WTC11 (cell line): ENCODE data around the gene C2CD2. TPM values are rescaled to one million over a fixed set of nuclear protein-coding genes. Genes with fewer than 3 reads are reported as not detected.

Source experiments
- ATAC-seq: fragments of 200-7000 bp; cut with Tn5 transposase; 2 replicates; pipeline ENCODE4 v1.10.0; 2021; ENCODE audit warnings: mild to moderate bottlenecking, moderate library complexity
- CTCF ChIA-PET: fragments of 300-600 bp; sonication (Branson Sonifier 250); formaldehyde crosslinking; loops from one replicate; lab custom pipeline; 2021; ENCODE audit warnings: antibody characterized with exemption; lab: Charles Lee
- POLR2A ChIA-PET: fragments of 350-600 bp; sonication (Branson Sonifier 250); formaldehyde crosslinking; loops from one replicate; lab custom pipeline; 2021; ENCODE audit warnings: antibody characterized with exemption; lab: Charles Lee
- DNase-seq: peaks from one replicate; pipeline ENCODE4 v3.0.0; 2021; ENCODE audit warnings: low spot score
- H3K27ac Mint-ChIP-seq: 2 replicates; pipeline ENCODE4 v1.8.0; 2021; ENCODE audit warnings: mixed read lengths
- H3K27me3 Mint-ChIP-seq: 2 replicates; pipeline ENCODE4 v1.8.0; 2021; ENCODE audit warnings: low read depth, mild to moderate bottlenecking, moderate library complexity, mixed read lengths
- H3K36me3 Mint-ChIP-seq: 2 replicates; pipeline ENCODE4 v1.8.0; 2021; ENCODE audit warnings: mixed read lengths
- H3K4me1 Mint-ChIP-seq: 2 replicates; pipeline ENCODE4 v1.8.0; 2022; ENCODE audit warnings: mixed read lengths
- H3K4me3 Mint-ChIP-seq: 2 replicates; pipeline ENCODE4 v1.8.0; 2021; ENCODE audit warnings: mild to moderate bottlenecking, moderate library complexity, mixed read lengths
- H3K9me3 Mint-ChIP-seq: 2 replicates; pipeline ENCODE4 v1.8.0; 2021; ENCODE audit warnings: mixed read lengths
- CREB1 ChIP-seq: sonication (generic); formaldehyde crosslinking; IDR thresholded peaks from 2 replicates; pipeline ENCODE4 v1.8.0; 2023; ENCODE audit warnings: mild to moderate bottlenecking, missing genetic modification reagents
- FOXP1 ChIP-seq: sonication (generic); formaldehyde crosslinking; IDR thresholded peaks from 2 replicates; pipeline ENCODE4 v1.8.0; 2022; ENCODE audit warnings: missing genetic modification reagents, mild to moderate bottlenecking, moderate library complexity, borderline replicate concordance
- GABPB1 ChIP-seq: sonication (generic); formaldehyde crosslinking; IDR thresholded peaks from 2 replicates; pipeline ENCODE4 v1.8.1; 2023; ENCODE audit warnings: mild to moderate bottlenecking, missing genetic modification reagents
- GTF2I ChIP-seq: fragments of 250-450 bp; sonication (Bioruptor Pico); conservative IDR thresholded peaks from 2 replicates; pipeline ENCODE4 v1.4.0; 2021; ENCODE audit warnings: mild to moderate bottlenecking
- NR3C1 ChIP-seq: sonication (generic); formaldehyde crosslinking; conservative IDR thresholded peaks from 2 replicates; pipeline ENCODE4 v1.8.1; 2023; ENCODE audit warnings: low read depth, mild to moderate bottlenecking, missing genetic modification reagents
- SMAD3 ChIP-seq: sonication (generic); formaldehyde crosslinking; IDR thresholded peaks from 2 replicates; pipeline ENCODE4 v1.8.0; 2022; ENCODE audit warnings: missing genetic modification reagents, mild to moderate bottlenecking, borderline replicate concordance
- SMAD4 ChIP-seq: sonication (generic); formaldehyde crosslinking; IDR thresholded peaks from 2 replicates; pipeline ENCODE4 v1.8.0; 2022; ENCODE audit warnings: mild to moderate bottlenecking, missing genetic modification reagents
- SP1 ChIP-seq: sonication (generic); formaldehyde crosslinking; conservative IDR thresholded peaks from 2 replicates; pipeline ENCODE4 v1.8.1; 2022; ENCODE audit warnings: missing genetic modification reagents
- ZNF121 ChIP-seq: sonication (generic); formaldehyde crosslinking; IDR thresholded peaks from 2 replicates; pipeline ENCODE4 v1.8.0; 2023; ENCODE audit warnings: missing genetic modification reagents
- ZNF423 ChIP-seq: fragments of 250-450 bp; sonication (Bioruptor Pico); IDR thresholded peaks from 2 replicates; pipeline ENCODE4 v2.1.2; 2022; ENCODE audit warnings: mild to moderate bottlenecking, moderate library complexity
- total RNA-seq: library from RNA; stranded (reverse); gene quantifications from 3 replicates; pipeline ENCODE4 v1.2.3, GENCODE V29; 2021
- TF ChIP-seq, protein P1 (sequence below): sonication (generic); formaldehyde crosslinking; conservative IDR thresholded peaks from 2 replicates; pipeline ENCODE4 v1.8.1; 2022; ENCODE audit warnings: mild to moderate bottlenecking, missing genetic modification reagents
- TF ChIP-seq, protein P2 (sequence below): fragments of 250-450 bp; sonication (Bioruptor Pico); IDR thresholded peaks from 2 replicates; pipeline ENCODE4 v2.1.2; 2022; ENCODE audit warnings: mild to moderate bottlenecking, moderate library complexity
- TF ChIP-seq, protein P3 (sequence below): fragments of 250-450 bp; sonication (Bioruptor Pico); IDR thresholded peaks from 2 replicates; pipeline ENCODE4 v1.9.0; 2021; ENCODE audit warnings: mild to moderate bottlenecking
- TF ChIP-seq, protein P4 (sequence below): sonication (generic); formaldehyde crosslinking; IDR thresholded peaks from 2 replicates; pipeline ENCODE4 v1.8.0; 2022; ENCODE audit warnings: missing genetic modification reagents
- TF ChIP-seq, protein P5 (sequence below): fragments of 250-450 bp; sonication (Bioruptor Pico); IDR thresholded peaks from 2 replicates; pipeline ENCODE4 v1.9.0; 2021; ENCODE audit warnings: moderate library complexity, mild to moderate bottlenecking, inconsistent platforms, borderline replicate concordance
- TF ChIP-seq, protein P6 (sequence below): sonication (generic); formaldehyde crosslinking; IDR thresholded peaks from 2 replicates; pipeline ENCODE4 v1.8.0; 2022; ENCODE audit warnings: mild to moderate bottlenecking, missing genetic modification reagents
- TF ChIP-seq, protein P7 (sequence below): sonication (generic); formaldehyde crosslinking; IDR thresholded peaks from 2 replicates; pipeline ENCODE4 v1.8.0; 2022; ENCODE audit warnings: mild to moderate bottlenecking, missing genetic modification reagents
- TF ChIP-seq, protein P8 (sequence below): sonication (generic); formaldehyde crosslinking; IDR thresholded peaks from 2 replicates; pipeline ENCODE4 v1.8.0; 2023; ENCODE audit warnings: missing genetic modification reagents, mild to moderate bottlenecking, borderline replicate concordance

C2CD2 gene
- total RNA-seq, 1 experiment from 2014 or later, result 11.2 TPM

DNA sequence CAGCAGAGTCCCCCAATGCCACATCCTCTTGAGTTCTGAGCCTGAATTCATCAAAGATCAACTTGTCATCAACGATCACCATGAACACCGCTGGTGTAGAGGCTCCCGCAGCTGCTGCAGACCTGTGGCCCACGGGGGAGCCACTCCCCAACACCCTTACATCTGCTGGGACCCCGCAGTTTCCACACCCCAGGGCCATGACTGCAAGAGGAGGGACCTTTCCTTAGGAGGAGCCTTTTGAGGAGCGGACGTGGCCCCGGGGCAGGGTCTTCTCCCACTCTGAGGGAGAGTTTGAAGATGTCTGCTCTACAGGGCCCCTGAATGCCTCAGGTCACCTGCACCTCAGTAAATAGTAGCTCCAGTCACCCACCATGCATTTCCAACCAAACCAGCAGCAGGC lies 77.4 kb downstream of the C2CD2 start (continued):
- TF ChIP-seq, protein P1, sequence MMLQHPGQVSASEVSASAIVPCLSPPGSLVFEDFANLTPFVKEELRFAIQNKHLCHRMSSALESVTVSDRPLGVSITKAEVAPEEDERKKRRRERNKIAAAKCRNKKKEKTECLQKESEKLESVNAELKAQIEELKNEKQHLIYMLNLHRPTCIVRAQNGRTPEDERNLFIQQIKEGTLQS, result no peak
- TF ChIP-seq SP1 (CRISPR knock-in tag), result no peak
- TF ChIP-seq, all 79 proteins: peak for 0

DNA sequence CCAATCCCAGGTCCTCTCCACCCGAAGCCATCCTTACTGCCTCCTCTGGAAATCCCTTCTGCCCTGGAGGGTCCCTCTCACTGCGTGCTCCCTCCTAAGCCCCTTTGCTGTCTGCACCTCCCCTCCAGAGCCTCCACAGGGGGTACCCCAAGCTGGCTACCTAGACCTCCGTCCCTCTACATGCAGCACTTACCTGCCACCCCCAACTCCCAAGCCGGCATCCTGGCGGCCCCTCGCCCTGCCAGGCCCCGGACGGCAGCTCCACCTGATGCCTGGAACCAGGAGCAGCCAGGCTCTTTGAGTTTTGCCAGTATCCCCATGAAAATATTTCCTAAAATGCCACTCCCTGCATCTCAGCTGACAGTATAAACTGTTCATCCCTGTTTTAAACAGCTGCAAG lies 78.7 kb downstream of the C2CD2 start:
- H3K27me3 Mint-ChIP-seq, result no peaks in the 10 kb centered on the region
- no peaks in the 10 kb centered on the region for H3K36me3 Mint-ChIP-seq
- no peak for TF ChIP-seq SMAD3 (CRISPR knock-in tag)
- no peak for TF ChIP-seq FOXP1
- TF ChIP-seq, protein P2, sequence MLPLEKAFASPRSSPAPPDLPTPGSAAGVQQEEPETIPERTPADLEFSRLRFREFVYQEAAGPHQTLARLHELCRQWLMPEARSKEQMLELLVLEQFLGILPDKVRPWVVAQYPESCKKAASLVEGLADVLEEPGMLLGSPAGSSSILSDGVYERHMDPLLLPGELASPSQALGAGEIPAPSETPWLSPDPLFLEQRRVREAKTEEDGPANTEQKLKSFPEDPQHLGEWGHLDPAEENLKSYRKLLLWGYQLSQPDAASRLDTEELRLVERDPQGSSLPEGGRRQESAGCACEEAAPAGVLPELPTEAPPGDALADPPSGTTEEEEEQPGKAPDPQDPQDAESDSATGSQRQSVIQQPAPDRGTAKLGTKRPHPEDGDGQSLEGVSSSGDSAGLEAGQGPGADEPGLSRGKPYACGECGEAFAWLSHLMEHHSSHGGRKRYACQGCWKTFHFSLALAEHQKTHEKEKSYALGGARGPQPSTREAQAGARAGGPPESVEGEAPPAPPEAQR (CRISPR knock-in tag), result no peak
- no peak for TF ChIP-seq ZNF423 (CRISPR knock-in tag)
- TF ChIP-seq, protein P3, sequence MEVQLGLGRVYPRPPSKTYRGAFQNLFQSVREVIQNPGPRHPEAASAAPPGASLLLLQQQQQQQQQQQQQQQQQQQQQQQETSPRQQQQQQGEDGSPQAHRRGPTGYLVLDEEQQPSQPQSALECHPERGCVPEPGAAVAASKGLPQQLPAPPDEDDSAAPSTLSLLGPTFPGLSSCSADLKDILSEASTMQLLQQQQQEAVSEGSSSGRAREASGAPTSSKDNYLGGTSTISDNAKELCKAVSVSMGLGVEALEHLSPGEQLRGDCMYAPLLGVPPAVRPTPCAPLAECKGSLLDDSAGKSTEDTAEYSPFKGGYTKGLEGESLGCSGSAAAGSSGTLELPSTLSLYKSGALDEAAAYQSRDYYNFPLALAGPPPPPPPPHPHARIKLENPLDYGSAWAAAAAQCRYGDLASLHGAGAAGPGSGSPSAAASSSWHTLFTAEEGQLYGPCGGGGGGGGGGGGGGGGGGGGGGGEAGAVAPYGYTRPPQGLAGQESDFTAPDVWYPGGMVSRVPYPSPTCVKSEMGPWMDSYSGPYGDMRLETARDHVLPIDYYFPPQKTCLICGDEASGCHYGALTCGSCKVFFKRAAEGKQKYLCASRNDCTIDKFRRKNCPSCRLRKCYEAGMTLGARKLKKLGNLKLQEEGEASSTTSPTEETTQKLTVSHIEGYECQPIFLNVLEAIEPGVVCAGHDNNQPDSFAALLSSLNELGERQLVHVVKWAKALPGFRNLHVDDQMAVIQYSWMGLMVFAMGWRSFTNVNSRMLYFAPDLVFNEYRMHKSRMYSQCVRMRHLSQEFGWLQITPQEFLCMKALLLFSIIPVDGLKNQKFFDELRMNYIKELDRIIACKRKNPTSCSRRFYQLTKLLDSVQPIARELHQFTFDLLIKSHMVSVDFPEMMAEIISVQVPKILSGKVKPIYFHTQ (CRISPR knock-in tag), result no peak
- no peak for TF ChIP-seq GTF2I (CRISPR knock-in tag)
- TF ChIP-seq, protein P4, sequence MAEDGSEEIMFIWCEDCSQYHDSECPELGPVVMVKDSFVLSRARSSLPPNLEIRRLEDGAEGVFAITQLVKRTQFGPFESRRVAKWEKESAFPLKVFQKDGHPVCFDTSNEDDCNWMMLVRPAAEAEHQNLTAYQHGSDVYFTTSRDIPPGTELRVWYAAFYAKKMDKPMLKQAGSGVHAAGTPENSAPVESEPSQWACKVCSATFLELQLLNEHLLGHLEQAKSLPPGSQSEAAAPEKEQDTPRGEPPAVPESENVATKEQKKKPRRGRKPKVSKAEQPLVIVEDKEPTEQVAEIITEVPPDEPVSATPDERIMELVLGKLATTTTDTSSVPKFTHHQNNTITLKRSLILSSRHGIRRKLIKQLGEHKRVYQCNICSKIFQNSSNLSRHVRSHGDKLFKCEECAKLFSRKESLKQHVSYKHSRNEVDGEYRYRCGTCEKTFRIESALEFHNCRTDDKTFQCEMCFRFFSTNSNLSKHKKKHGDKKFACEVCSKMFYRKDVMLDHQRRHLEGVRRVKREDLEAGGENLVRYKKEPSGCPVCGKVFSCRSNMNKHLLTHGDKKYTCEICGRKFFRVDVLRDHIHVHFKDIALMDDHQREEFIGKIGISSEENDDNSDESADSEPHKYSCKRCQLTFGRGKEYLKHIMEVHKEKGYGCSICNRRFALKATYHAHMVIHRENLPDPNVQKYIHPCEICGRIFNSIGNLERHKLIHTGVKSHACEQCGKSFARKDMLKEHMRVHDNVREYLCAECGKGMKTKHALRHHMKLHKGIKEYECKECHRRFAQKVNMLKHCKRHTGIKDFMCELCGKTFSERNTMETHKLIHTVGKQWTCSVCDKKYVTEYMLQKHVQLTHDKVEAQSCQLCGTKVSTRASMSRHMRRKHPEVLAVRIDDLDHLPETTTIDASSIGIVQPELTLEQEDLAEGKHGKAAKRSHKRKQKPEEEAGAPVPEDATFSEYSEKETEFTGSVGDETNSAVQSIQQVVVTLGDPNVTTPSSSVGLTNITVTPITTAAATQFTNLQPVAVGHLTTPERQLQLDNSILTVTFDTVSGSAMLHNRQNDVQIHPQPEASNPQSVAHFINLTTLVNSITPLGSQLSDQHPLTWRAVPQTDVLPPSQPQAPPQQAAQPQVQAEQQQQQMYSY, result no peak
- TF ChIP-seq NR3C1 (CRISPR knock-in tag), result no peak
- TF ChIP-seq GABPB1 (CRISPR knock-in tag), result no peak
- TF ChIP-seq SMAD4 (CRISPR knock-in tag), result no peak
- TF ChIP-seq ZNF121, result no peak
- TF ChIP-seq, protein P5, sequence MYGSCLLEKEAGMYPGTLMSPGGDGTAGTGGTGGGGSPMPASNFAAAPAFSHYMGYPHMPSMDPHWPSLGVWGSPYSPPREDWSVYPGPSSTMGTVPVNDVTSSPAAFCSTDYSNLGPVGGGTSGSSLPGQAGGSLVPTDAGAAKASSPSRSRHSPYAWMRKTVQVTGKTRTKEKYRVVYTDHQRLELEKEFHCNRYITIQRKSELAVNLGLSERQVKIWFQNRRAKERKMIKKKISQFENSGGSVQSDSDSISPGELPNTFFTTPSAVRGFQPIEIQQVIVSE (CRISPR knock-in tag), result no peak
- TF ChIP-seq CREB1 (CRISPR knock-in tag), result no peak
- TF ChIP-seq, all 79 proteins: peak for 0
- Mint-ChIP-seq H3K4me3 (no peak overlapping the region), H3K9me3 (no peaks in the 10 kb centered on the region), H3K4me1 (peaks cover 16% of the 10 kb centered on the region), H3K27ac (no peak overlapping the region)
- POLR2A ChIA-PET, result no interaction called here
- no peak for ATAC-seq
- DNase-seq, result no peak
- CTCF ChIA-PET, result interaction anchor here (0.8 kb wide), 1 partner anchor 262 kb away, joined by 3 read pairs; no protein-coding TSS in a partner anchor

DNA sequence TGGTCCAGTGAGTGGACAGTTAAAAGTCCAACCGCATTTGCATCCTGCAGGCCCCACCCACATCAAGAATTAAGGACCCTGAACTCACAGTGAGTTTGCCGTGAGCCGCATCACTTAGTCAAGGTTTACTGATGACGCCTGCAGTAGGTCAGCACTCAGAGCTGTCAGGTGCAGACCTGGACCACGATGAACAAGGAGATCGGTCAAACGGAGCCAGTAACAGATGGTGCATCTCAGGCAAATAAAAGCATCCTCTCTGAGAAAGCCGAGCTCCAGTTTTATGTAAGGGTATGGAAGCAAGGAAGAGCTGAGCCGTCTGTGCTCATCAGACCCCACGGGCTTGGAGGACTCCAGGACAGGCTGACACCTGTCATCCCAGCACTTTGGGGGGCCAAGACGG lies 79.2 kb downstream of the C2CD2 start:
- H3K4me1 Mint-ChIP-seq, result peaks cover 16% of the 10 kb centered on the region
- no peak overlapping the region for H3K4me3 Mint-ChIP-seq
- H3K27ac Mint-ChIP-seq, result no peak overlapping the region
- ATAC-seq (no peak), DNase-seq (no peak)
- no peaks in the 10 kb centered on the region for H3K27me3 Mint-ChIP-seq
- POLR2A ChIA-PET, result no interaction called here
- no peaks in the 10 kb centered on the region for H3K36me3 Mint-ChIP-seq
- H3K9me3 Mint-ChIP-seq, result no peaks in the 10 kb centered on the region
- CTCF ChIA-PET, result no interaction called here
- TF ChIP-seq, protein P6, sequence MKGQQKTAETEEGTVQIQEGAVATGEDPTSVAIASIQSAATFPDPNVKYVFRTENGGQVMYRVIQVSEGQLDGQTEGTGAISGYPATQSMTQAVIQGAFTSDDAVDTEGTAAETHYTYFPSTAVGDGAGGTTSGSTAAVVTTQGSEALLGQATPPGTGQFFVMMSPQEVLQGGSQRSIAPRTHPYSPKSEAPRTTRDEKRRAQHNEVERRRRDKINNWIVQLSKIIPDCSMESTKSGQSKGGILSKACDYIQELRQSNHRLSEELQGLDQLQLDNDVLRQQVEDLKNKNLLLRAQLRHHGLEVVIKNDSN (CRISPR knock-in tag), result no peak
- TF ChIP-seq, protein P7, sequence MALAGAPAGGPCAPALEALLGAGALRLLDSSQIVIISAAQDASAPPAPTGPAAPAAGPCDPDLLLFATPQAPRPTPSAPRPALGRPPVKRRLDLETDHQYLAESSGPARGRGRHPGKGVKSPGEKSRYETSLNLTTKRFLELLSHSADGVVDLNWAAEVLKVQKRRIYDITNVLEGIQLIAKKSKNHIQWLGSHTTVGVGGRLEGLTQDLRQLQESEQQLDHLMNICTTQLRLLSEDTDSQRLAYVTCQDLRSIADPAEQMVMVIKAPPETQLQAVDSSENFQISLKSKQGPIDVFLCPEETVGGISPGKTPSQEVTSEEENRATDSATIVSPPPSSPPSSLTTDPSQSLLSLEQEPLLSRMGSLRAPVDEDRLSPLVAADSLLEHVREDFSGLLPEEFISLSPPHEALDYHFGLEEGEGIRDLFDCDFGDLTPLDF, result no peak
- TF ChIP-seq, protein P8, sequence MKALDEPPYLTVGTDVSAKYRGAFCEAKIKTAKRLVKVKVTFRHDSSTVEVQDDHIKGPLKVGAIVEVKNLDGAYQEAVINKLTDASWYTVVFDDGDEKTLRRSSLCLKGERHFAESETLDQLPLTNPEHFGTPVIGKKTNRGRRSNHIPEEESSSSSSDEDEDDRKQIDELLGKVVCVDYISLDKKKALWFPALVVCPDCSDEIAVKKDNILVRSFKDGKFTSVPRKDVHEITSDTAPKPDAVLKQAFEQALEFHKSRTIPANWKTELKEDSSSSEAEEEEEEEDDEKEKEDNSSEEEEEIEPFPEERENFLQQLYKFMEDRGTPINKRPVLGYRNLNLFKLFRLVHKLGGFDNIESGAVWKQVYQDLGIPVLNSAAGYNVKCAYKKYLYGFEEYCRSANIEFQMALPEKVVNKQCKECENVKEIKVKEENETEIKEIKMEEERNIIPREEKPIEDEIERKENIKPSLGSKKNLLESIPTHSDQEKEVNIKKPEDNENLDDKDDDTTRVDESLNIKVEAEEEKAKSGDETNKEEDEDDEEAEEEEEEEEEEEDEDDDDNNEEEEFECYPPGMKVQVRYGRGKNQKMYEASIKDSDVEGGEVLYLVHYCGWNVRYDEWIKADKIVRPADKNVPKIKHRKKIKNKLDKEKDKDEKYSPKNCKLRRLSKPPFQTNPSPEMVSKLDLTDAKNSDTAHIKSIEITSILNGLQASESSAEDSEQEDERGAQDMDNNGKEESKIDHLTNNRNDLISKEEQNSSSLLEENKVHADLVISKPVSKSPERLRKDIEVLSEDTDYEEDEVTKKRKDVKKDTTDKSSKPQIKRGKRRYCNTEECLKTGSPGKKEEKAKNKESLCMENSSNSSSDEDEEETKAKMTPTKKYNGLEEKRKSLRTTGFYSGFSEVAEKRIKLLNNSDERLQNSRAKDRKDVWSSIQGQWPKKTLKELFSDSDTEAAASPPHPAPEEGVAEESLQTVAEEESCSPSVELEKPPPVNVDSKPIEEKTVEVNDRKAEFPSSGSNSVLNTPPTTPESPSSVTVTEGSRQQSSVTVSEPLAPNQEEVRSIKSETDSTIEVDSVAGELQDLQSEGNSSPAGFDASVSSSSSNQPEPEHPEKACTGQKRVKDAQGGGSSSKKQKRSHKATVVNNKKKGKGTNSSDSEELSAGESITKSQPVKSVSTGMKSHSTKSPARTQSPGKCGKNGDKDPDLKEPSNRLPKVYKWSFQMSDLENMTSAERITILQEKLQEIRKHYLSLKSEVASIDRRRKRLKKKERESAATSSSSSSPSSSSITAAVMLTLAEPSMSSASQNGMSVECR (CRISPR knock-in tag), result no peak
- TF ChIP-seq, protein P5 (CRISPR knock-in tag), result no peak
